ENCODE measurements around the gene ABHD12B. TPM values are rescaled to one million over a fixed set of nuclear protein-coding genes. Genes with fewer than 3 reads are reported as not detected.

ABHD12B gene
- total RNA-seq, 2 experiments from 2014 or later = not detected

DNA sequence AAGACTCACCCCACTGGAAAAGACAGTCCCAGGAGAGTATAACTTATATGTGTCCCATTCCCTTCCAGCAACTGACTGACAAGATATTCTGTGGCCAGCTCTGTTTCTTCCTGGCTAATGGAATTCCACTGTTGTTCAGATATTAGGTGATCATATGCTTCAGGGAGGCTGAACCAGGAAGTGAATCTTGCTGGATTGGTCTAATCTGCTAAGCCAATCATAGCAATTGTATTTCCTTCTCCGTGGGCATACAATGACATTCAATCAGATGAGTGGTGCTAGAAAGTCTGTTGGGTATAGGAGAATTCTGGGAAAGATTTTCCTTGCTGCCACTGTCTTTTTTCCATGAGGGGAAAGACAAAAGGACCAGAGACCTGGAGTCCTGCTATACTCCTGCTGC lies 60.3 kb downstream of the ABHD12B start:
- intact Hi-C loops (cut with micrococcal nuclease) = no loop called here
- no peaks in the 10 kb centered on the region for H3K9me3 Mint-ChIP-seq
- no peak overlapping the region for H3K27ac Mint-ChIP-seq
- peaks cover 6% of the 10 kb centered on the region for H3K27me3 Mint-ChIP-seq
- DNase-seq (no peak), ATAC-seq (no peak)
- ChIA-PET POLR2A (no interaction called here), CTCF (no interaction called here)
- TF ChIP-seq, protein P1, sequence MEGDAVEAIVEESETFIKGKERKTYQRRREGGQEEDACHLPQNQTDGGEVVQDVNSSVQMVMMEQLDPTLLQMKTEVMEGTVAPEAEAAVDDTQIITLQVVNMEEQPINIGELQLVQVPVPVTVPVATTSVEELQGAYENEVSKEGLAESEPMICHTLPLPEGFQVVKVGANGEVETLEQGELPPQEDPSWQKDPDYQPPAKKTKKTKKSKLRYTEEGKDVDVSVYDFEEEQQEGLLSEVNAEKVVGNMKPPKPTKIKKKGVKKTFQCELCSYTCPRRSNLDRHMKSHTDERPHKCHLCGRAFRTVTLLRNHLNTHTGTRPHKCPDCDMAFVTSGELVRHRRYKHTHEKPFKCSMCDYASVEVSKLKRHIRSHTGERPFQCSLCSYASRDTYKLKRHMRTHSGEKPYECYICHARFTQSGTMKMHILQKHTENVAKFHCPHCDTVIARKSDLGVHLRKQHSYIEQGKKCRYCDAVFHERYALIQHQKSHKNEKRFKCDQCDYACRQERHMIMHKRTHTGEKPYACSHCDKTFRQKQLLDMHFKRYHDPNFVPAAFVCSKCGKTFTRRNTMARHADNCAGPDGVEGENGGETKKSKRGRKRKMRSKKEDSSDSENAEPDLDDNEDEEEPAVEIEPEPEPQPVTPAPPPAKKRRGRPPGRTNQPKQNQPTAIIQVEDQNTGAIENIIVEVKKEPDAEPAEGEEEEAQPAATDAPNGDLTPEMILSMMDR (IDR thresholded peaks at IDR 0.05) = no peak
- H3K4me1 Mint-ChIP-seq (ENCODE audit: low read depth) = peaks cover 3% of the 10 kb centered on the region
- H3K36me3 Mint-ChIP-seq (ENCODE audit: low read depth) = no peaks in the 10 kb centered on the region
- no peak overlapping the region for H3K4me3 Mint-ChIP-seq

DNA sequence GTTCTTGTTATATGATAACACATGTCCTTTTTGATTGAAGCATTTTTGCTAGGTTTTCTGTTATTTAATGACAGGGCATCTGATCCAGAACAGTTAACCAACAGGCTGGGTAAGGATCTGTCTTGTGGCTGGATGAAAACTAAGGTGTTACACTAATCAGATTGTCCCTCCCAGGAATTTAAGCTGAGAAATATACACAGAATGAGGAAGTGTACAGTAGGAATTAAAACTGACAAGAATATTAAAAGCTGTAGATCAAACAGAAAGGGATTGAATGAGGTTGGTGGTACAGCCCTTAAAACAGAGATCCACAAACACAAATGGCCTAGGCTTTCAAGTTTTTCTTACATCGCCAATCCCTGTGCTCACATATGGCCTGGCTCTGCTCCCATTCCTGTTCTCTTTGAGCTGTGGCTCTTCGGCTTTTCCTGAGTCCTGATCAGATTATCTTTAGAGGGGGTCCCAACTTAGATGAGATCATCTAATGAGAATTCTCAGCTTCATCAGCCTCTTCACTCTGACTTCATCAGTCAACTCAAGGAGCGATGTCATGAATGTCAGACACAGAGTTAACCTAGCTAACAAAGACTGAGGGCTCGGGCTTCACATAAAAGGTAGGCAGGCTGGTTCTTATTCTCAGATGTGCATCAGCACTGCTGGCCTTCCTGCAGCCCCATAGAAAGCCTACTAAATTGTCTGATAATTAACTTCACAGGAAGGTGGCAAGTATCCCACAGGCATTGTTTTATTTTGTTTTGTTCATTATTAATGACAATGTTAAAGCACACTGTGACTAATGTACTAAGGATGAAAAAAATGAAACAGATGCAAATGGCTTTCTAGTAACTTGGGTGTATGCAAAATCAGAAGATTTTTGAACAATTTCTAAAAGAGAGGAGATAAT lies 61.0 kb downstream of the ABHD12B start:
- TF ChIP-seq, protein P1 (IDR thresholded peaks at IDR 0.05) = no peak
- H3K4me1 Mint-ChIP-seq (ENCODE audit: low read depth) = peaks cover 3% of the 10 kb centered on the region
- H3K27me3 Mint-ChIP-seq = peaks cover 9% of the 10 kb centered on the region

DNA sequence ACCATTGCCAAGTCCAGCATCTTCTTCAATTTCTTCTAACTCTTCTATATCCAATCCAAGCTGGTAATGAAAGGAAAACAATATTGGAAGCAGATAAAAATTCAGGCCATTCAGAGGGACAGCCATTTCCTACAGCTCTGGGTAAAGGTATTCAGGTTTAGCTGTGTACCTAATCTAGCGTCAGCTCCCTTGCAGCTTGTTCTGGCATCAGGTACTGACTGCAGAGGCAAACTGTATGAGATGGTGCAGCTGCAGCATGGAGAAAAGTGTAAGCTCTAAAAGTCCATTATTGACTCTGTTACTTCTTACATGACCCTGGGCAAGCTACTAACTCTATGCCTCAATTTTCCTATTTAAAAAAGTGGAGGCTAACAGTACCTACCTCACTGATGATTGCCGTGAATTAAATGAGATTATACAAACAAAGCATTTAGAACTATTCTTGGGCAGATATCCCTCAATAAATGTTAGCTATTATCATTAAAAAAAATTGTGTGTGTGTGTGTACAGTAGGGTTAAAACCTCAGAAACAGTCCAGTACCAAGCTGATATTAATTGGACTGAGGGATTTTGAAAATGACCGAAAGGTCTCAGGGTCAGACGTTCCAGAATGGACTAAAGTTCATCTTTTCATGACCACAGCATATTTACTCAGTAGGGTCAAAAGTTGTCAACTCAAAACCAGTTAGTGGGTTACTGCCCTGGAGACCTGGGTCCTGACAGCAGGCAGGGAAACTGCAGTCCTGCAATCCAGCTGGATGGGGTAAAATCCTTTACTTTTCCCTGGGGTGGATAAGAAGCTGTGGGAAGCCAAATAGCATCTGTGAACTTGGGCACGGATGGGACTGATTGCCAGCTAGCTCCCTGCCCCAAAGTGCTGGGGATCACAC lies 63.5 kb downstream of the ABHD12B start:
- POLR2A ChIA-PET = no interaction called here
- Mint-ChIP-seq H3K27me3 (peaks cover 6% of the 10 kb centered on the region), H3K9me3 (no peaks in the 10 kb centered on the region)

More for the DNA sequence above, 61.0 kb downstream of the ABHD12B start:
- Mint-ChIP-seq H3K36me3 (ENCODE audit: low read depth) (no peaks in the 10 kb centered on the region), H3K9me3 (no peaks in the 10 kb centered on the region), H3K4me3 (no peak overlapping the region), H3K27ac (no peak overlapping the region)
- POLR2A ChIA-PET = no interaction called here
- ATAC-seq (no peak), DNase-seq (no peak)
- CTCF ChIA-PET = no interaction called here
- intact Hi-C loops (cut with micrococcal nuclease) = no loop called here

DNA sequence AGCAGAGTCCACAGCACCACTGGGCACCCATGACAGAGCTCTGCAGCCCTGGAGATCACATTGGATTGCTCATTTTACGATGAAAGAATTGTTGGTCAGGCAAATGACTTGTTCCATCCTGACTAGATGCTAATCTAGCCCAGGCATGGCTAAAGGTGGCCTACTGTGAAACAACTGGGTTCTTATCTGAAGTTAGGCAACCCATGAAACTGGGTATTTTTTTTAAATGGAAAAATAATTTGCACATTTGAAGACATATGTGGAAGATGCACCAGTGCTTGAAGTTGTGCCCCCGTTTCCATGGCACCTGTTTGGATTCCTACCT lies 64.1 kb downstream of the ABHD12B start:
- CTCF ChIA-PET = no interaction called here
- intact Hi-C loops (cut with micrococcal nuclease) = no loop called here

More for the DNA sequence above, 63.5 kb downstream of the ABHD12B start:
- H3K4me3 Mint-ChIP-seq = no peak overlapping the region
- ATAC-seq (no peak), DNase-seq (no peak)
- H3K4me1 Mint-ChIP-seq (ENCODE audit: low read depth) = peaks cover 3% of the 10 kb centered on the region
- no peak overlapping the region for H3K27ac Mint-ChIP-seq
- H3K36me3 Mint-ChIP-seq (ENCODE audit: low read depth) = no peaks in the 10 kb centered on the region
- CTCF ChIA-PET = no interaction called here
- intact Hi-C loops (cut with micrococcal nuclease) = no loop called here
- TF ChIP-seq, protein P1 (IDR thresholded peaks at IDR 0.05) = no peak

More for the DNA sequence above, 64.1 kb downstream of the ABHD12B start:
- ATAC-seq (no peak), DNase-seq (no peak)
- TF ChIP-seq, protein P1 (IDR thresholded peaks at IDR 0.05) = no peak
- Mint-ChIP-seq H3K4me3 (no peak overlapping the region), H3K27me3 (peaks cover 9% of the 10 kb centered on the region), H3K9me3 (no peaks in the 10 kb centered on the region), H3K4me1 (ENCODE audit: low read depth) (peaks cover 3% of the 10 kb centered on the region), H3K27ac (no peak overlapping the region), H3K36me3 (ENCODE audit: low read depth) (no peaks in the 10 kb centered on the region)
- POLR2A ChIA-PET = no interaction called here

Data from activated CD8-positive, alpha-beta T cell treated with anti-CD3 and anti-CD28 coated beads for 36 hours (primary cell).